Brain microvascular endothelial cell (primary cell): Measurements from ENCODE around the gene LY6G5B.
A peak's percentile ranks its signal among the peaks of the same experiment; 100 is the strongest.

ENCODE experiments used
- DNase-seq: peaks from one replicate; pipeline ENCODE4 v3.0.0-alpha.2; 2020
- H3K27ac ChIP-seq: fragments of 250-450 bp; sonication (Bioruptor Pico); 2 replicates; pipeline ENCODE4 v1.5.1; 2020; ENCODE audit warnings: mild to moderate bottlenecking, moderate library complexity
- H3K27me3 ChIP-seq: fragments of 250-450 bp; sonication (Bioruptor Pico); replicated peaks from 2 replicates; pipeline ENCODE4 v1.5.1; 2020; ENCODE audit warnings: mild to moderate bottlenecking
- H3K36me3 ChIP-seq: fragments of 250-450 bp; sonication (Bioruptor Pico); replicated peaks from 2 replicates; pipeline ENCODE4 v1.5.1; 2020; ENCODE audit warnings: mild to moderate bottlenecking
- H3K4me3 ChIP-seq: 2 replicates; pipeline ENCODE4 v1.5.1; 2011; ENCODE audit warnings: low read depth, mild to moderate bottlenecking, control low read depth, low read length, moderate library complexity
- CTCF ChIP-seq: IDR thresholded peaks from 2 replicates; pipeline ENCODE4 v1.5.1; 2011; ENCODE audit warnings: low read depth, mild to moderate bottlenecking, moderate library complexity, low read length, control low read depth, inconsistent platforms; ENCODE audit errors: missing control alignments
- in situ Hi-C: cut with HindIII; loops from 2 replicates; pipeline ENCODE4 v1.10.0; 2017; ENCODE audit warnings: low sequenced_read_pairs, low pct_ligation_motif_present

LY6G5B gene

GRCh38 chr6:31689249-31690110 is 19.7 kb downstream of the LY6G5B start:
- H3K27me3 ChIP-seq = no peaks in the 10 kb centered on the region
- DNase-seq = no peak
- in situ Hi-C loops = no loop called here
- H3K36me3 ChIP-seq = peaks cover 67% of the 10 kb centered on the region
- no peak overlapping the region for H3K4me3 ChIP-seq
- no peak overlapping the region for H3K27ac ChIP-seq
- peak; percentile 69 for TF ChIP-seq CTCF

GRCh38 chr6:31690231-31691077 is 20.7 kb downstream of the LY6G5B start:
- Histone ChIP-seq H3K27me3 (no peaks in the 10 kb centered on the region), H3K36me3 (peaks cover 73% of the 10 kb centered on the region), H3K4me3 (no peak overlapping the region), H3K27ac (no peak overlapping the region)
- no peak for TF ChIP-seq CTCF
- DNase-seq = no peak
- in situ Hi-C loops = no loop called here

- no peak for TF ChIP-seq CTCF
- Histone ChIP-seq H3K27ac (no peak overlapping the region), H3K36me3 (peaks cover 76% of the 10 kb centered on the region), H3K4me3 (no peak overlapping the region), H3K27me3 (no peaks in the 10 kb centered on the region)
- DNase-seq = no peak
- in situ Hi-C loops = no loop called here
These were observed 21.3 kb downstream of the LY6G5B start for GRCh38 chr6:31691078-31691463.

- TF ChIP-seq CTCF = no peak
- in situ Hi-C loops = no loop called here
- H3K36me3 ChIP-seq = peaks cover 70% of the 10 kb centered on the region
These were observed 21.9 kb downstream of the LY6G5B start for GRCh38 chr6:31691564-31692108.

GRCh38 chr6:31692353-31692752 is 22.6 kb downstream of the LY6G5B start:
- Histone ChIP-seq H3K36me3 (peaks cover 63% of the 10 kb centered on the region), H3K4me3 (no peak overlapping the region), H3K27me3 (no peaks in the 10 kb centered on the region), H3K27ac (no peak overlapping the region)
- DNase-seq = no peak
- in situ Hi-C loops = no loop called here
- no peak for TF ChIP-seq CTCF

More at GRCh38 chr6:31691564-31692108, 21.9 kb downstream of the LY6G5B start:
- Histone ChIP-seq H3K27me3 (no peaks in the 10 kb centered on the region), H3K4me3 (no peak overlapping the region), H3K27ac (no peak overlapping the region)
- no peak for DNase-seq
